ENCODE data around the gene FRAT1.

- TF ChIP-seq CTCF (IDR thresholded peaks at IDR 0.05; ENCODE audit: low read length) (no peak), EZH2 (IDR thresholded peaks at IDR 0.05; ENCODE audit: borderline replicate concordance, low read length) (no peak)
Measured at GRCh38 chr10:97311111-97311626, 7.9 kb upstream of the FRAT1 start.
